Subcutaneous adipose tissue (tissue), 4 donors: ENCODE results near the gene WDR1. TPM values are rescaled to one million over a fixed set of nuclear protein-coding genes. Genes with fewer than 3 reads are reported as not detected.

Experiments used
- total RNA-seq, 4 donors: library from RNA; depleted of rRNA; stranded (reverse); fragments of >200 nt; gene quantifications; one replicate each; pipeline ENCODE4 v1.1.0, GENCODE V29; 2016
- TF ChIP-seq, protein P1 (sequence below): fragments of 450-650 bp; IDR thresholded peaks from one replicate; pipeline ENCODE4 v1.5.1; 2016; ENCODE audit warnings: low read depth, mild to moderate bottlenecking, control low read depth, antibody characterized with exemption, moderate library complexity

WDR1 gene
- total RNA-seq, 4 donors from 2014 or later, result 81.9 to 122 (median 99.1) TPM

DNA sequence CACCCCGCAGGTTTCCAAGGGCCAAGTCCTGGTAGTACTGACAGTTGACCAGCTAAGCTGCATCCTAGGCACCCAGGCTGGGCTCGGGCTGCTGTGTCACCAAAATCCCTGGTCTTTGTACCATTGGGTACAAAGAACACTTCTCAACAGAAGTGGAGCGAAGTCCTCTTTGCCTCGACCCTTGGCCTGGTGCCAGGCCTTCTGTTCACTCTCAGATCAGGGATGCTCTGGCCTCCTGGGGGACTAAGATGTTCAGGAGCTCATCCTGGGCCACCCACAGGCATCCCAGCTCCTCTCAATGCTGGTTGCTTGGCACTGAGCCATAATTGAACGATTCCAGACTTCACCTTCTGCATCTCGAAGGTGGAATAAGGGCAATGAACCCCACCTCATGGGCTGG, 81.5 kb downstream of the WDR1 start:
- TF ChIP-seq, protein P1, sequence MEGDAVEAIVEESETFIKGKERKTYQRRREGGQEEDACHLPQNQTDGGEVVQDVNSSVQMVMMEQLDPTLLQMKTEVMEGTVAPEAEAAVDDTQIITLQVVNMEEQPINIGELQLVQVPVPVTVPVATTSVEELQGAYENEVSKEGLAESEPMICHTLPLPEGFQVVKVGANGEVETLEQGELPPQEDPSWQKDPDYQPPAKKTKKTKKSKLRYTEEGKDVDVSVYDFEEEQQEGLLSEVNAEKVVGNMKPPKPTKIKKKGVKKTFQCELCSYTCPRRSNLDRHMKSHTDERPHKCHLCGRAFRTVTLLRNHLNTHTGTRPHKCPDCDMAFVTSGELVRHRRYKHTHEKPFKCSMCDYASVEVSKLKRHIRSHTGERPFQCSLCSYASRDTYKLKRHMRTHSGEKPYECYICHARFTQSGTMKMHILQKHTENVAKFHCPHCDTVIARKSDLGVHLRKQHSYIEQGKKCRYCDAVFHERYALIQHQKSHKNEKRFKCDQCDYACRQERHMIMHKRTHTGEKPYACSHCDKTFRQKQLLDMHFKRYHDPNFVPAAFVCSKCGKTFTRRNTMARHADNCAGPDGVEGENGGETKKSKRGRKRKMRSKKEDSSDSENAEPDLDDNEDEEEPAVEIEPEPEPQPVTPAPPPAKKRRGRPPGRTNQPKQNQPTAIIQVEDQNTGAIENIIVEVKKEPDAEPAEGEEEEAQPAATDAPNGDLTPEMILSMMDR, result no peak

DNA sequence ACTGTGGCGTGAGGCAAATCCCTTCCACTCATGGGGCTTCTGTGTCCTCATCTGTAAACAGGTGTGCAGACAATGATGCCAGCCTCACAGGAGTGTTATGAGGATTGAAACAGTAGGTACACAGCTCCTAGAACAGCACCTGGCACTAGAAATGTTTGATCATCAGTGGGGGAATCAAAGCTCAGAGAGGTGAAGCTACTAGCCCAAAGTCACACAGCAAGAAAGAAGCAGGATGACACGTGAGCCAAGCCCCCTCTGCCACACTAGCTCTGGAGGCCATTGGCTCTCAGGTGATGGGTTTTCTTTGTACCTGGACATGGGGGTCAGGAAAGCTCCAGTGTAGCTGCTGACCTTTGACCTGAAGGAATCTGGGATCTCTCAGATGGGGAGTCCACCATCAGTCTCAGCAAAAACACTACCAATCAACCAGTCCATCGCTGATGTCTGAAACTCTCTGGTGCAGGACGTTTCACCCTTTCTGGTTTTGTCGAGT, 81.9 kb downstream of the WDR1 start:
- TF ChIP-seq, protein P1, result no peak

DNA sequence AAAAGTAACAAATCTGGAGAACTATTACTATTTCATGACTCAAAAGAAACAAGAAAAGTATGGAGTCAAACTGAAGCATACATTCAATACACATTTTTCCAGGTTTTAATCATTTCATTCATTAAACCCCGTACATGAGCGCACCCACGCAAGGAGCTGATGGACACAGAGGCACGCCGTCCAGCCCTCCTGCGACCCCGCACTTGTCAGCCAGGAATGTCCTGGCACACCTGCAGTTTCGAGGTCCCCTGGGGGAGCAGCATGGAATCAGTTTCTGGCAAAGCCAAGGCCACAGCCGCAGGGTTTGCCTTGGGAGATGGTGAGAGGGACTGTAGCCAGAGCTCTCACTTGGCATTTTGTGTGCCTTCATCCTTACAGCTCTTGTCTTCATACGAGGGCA, 82.5 kb downstream of the WDR1 start:
- TF ChIP-seq, protein P1, result no peak

DNA sequence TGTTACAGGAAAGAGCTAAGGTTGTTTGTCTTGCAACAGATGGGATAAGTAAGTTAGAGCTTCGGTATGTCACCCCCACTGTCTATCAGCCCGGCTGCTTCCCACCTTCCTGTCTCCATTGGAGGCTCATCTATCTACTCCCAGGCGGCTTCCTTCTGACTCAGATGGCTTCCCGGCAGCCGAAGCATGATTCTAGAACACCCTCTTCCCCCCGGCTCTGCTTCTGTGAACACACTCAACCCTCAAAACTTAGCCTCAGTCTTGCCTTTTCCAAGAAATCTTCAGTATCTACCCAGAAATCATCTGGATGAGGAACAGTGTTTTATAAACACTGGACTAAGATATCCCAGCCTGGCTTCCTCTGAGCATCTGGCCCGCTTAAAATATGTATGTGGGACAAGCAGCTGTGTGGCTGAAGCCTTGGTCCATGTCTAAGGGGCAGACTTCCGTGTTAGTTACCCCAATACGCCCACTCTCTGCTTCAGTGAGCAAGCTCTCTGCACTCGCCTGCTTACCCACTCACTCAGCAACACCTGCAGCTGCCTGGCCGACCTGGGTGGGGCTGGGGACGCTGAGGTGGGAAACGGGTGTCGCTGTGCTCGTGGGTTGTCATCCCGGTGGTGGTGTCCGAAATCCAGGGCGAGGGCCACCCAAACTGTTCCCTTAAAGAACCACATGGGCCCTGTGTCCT, 83.3 kb downstream of the WDR1 start:
- TF ChIP-seq, protein P1, result no peak

DNA sequence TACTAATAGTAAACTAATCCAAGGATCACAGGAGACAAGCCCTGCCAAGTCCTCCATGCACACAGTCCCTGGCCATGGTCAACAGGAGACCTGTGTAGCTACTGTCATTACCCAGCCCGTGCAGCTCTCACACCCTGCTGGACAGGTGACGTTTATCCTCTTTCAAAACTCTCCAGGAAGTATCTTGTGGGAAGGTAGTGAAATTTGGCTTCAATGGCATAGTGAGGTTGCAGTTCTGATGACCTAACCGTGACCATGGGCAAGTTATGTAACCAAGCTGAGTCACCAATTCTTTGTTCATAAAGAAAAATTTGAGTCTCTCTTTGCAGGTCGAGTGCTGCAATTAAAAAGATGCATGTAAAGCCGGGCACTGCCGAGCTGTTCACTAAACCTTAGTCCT, 84.0 kb downstream of the WDR1 start:
- TF ChIP-seq, protein P1, result no peak

DNA sequence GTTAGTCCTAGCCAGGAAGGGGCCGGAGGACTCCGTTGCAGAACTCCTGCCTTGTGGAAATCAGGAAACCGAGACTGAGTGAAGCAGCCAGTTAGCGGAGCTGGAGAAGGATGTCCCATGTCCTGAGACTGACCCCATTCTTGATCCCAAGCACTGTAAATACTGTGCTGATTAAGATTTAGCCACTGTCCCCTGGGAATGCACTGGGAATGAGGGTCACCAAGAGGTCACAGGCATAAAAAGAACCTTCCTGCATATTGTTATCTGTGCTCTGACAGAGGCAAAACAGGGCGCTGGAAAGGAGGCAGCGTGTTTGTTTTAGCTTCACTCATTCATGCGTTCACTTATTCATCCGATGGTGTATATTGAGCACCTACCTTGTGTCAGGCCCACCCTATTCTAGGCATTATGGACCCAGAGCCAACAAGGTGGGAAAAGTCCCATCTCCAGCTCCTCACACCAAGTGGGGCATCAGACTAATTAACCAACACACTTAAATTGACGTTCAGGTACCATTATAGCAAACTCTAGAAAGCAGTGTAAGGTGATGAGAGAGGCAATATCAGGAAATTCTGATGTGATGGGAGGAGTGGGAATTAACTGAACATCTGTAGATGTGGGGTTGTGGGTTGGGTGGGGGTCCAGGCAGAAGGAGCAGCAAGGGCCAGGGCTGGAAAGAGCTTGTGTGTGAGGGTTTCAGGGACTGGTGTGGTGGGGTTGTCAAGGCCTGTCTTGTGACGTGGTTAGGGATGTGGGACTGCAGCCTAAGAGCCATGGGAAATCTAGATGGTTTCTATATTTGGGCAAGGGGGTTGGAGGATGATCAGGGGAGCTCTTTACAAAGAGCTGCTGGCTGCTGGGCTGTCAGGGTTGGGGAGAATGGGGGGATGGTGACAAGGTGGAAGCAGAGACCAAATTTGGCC, 84.7 kb downstream of the WDR1 start:
- TF ChIP-seq, protein P1, result no peak
